ENCODE measurements around the gene VAPB.
"Not testable (repeated sequence)": the region's sequence is repeated elsewhere in the genome, so short reads cannot be mapped to it uniquely, and the experiment has no call there.

VAPB gene, protein sequence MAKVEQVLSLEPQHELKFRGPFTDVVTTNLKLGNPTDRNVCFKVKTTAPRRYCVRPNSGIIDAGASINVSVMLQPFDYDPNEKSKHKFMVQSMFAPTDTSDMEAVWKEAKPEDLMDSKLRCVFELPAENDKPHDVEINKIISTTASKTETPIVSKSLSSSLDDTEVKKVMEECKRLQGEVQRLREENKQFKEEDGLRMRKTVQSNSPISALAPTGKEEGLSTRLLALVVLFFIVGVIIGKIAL

GRCh38 chr20:58388882-58389323 is at the start of gene VAPB:
VAPB (plus strand) TSS chr20:58389229; CDS start chr20:58389460, 231 bp downstream.
- DNase-seq, result peak; percentile 55 to 98 (median 92)

DNA sequence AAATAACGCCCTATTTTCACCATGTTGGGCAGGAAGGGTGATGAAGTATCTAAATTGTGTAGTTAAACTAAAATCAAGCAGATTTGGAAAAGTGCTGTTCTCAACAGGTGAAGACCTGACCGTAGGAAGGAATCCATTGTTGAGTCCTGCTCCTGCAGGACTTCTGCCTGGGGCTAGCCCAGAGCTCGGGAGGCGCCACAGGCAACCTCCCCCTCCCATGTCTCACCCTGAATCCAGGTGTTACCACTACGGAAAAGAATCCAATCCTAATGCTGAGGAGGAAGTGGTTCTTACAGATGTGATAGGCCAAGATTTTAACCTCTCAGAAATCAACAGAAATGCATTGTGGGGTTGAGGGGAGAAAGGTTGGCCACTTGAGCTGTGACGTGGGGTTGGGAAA is 49.3 kb upstream of the VAPB start:
- no peak for DNase-seq

GRCh38 chr20:58340151-58340550 is 48.9 kb upstream of the VAPB start:
- DNase-seq, result no peak

GRCh38 chr20:58340853-58341252 is 48.2 kb upstream of the VAPB start:
- DNase-seq, result no peak

- no peak for DNase-seq
Observed at GRCh38 chr20:58342104-58342945, 46.7 kb upstream of the VAPB start.

DNA sequence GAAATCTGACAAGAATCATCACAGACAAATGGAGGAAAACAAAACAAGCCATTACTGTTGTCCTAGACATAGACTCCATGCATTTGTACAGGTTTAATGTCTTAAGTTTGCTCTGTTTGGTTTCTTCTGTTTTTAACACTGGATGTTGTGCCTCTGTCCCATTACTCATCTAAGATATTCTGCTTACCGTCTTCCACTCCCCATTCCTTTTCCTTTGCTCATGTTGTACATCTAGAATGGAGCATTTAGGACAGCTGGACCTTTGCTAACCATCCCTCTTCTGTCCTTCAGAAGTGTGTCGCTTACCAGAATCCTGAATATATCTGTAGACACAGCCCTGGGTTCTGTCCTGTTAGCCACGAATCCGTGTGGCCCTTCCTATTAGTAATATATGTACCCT is 44.3 kb upstream of the VAPB start:
- no peak for DNase-seq

DNA sequence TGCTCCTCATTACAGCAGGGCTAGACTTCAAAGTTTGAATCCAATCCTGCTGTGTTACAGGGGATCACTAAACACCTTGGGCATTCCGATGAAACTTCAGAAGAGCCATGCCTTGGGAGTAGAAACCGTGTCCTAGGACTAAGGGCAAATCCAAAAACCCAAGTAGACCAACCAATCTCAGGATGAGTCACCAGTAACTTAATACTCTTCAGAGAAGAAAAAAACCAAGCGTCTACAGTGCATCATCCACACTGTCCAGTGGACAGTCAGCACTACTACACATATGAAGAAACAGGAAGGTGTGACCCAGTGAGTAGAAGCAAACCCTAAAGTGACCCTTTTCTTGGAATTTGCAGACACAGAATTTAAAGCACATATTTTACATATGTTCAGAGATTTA is 39.5 kb upstream of the VAPB start:
- no peak for DNase-seq

- no peak for DNase-seq
Observed at GRCh38 chr20:58352468-58352867, 36.6 kb upstream of the VAPB start.

- DNase-seq, result no peak
Observed at GRCh38 chr20:58359441-58359840, 29.6 kb upstream of the VAPB start.

- DNase-seq, result no peak
Observed at GRCh38 chr20:58360936-58361335, 28.1 kb upstream of the VAPB start.

- DNase-seq, result no peak
Observed at GRCh38 chr20:58361481-58362205, 27.4 kb upstream of the VAPB start.

DNA sequence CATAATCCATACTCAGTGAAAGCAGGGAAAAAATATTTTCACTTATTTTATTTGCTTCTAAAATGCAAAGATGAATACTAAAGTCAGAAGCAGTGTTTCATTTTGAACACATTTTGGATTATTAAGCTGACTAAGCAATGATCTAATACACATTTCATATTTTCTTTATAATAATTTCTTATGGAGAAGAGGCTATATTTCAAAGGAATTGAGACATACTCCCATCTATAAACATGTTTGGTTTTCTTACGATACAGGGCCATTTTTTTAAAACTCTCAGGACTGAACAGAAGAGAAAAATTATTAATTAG is 26.9 kb upstream of the VAPB start:
- no peak for DNase-seq

DNA sequence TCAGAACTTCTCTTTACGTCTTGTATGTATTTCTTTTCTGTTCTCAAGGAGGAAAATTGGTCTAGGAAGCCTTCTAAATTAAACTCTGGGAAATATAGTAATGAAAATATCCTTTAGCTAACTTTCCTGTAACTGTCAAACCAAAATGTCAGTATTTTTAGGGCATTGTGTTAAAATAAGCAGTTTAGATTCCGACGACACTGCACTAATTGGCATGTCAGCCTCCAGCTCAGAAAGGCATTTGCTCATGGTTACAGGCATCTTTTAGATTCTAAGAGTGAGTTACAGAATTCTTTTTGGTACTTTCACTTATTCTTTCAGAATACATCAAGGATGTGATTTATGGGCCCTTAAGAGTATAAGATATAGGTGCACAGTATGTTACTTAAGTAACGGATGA is 26.1 kb upstream of the VAPB start:
- DNase-seq, result no peak

GRCh38 chr20:58366866-58367265 is 22.2 kb upstream of the VAPB start:
- DNase-seq, result no peak

- no peak for DNase-seq
Observed at GRCh38 chr20:58372806-58373205, 16.2 kb upstream of the VAPB start.

DNA sequence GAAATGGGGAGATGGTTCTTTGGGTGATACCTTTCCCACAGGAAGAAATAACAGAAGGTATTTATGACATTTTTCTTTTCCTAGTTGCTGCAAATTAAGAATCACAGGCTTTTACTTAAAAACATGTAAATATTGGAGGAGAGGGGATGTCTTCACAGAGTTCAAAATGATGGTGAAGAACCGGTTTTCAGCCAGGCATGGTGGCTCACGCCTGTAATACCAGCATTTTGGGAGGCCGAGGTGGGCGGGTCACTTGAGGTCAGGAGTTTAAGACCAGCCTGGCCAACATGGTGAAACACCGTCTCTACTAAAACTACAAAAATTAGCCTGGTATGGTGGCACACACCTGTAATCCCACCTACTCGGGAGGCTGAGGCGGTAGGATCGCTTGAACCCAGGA is 15.7 kb upstream of the VAPB start:
- DNase-seq, result not testable (repeated sequence)

DNA sequence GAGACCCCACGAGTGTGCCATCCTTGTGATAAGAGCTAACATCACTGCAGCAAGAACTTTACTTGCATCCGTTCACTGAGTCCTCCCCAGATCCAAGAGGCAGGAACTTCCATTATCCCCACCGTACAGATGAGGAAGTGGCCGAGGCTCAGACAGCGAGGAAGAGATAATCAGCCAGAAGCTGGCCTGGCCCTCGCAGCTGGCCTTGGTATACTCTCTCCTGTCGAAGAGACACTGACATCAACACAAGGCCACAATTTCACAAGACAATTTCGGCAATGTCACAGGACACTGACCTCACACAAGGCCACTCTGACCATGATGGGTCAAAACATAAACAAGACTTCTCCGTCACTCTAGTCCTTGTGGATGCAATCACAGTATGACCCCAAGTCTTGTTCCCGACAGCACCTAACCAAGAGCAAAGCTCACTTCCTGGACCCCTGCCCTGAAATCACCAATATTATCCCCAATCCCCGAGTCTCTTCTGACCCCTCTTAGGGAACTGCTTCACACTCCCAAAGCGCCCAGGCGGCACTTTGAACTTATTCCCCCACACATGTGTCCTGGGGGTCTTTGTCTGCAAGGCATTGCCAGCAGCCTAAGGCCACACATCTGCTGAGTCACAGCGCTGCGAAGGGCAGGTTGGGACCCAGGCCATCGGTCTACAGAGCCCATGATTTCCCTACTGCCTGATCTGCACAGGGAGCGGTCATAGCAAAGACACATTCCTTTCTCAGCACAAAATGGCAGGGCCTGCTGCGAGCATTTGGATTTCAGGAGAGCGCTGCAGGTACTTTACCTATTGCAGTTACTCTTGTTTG is 14.8 kb upstream of the VAPB start:
- no peak for DNase-seq

DNA sequence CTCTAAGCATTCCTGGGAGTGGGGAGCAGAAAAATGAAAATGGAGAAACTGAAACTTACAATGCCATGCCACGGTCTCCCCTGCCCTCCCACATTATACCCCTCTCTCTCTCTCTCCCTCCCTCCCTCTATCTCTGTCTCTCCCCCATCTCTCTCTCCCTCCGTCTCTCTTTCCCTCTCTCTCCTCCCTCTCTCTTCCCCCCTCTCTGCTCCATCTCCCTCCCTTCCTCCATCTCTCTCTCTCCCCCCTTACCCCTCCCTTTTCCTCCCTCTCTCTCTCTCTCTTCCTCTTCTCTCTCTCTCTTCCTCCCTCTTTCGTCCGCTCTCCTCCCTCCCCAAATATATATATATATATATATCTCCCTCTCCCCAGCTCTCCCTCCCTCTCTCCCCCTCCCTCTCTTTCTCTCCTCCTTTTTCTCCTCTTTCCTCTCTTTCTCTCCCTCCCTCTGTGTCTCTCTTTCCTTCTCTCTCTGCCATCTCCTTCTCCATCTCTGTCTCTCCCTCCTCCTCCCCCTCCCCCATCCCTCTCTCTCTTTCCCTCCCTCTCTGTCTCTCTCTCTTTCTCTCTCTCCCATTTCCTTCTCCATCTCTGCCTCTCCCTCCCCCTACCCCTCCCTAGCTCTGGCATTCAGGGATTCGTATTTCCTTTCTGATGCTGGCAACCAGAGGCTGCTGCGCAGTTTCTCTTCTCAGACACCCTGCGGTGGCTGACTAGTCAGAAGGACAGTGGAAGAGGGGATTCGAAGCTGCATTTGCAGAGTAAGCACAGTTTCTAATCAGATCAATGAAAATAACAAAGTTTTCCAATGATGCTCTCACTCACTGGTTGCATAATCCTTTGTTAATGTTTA is 13.9 kb upstream of the VAPB start:
- DNase-seq, result peak in 1 of 56 donors; percentile 14

- no peak for DNase-seq
Observed at GRCh38 chr20:58375759-58376352, 13.2 kb upstream of the VAPB start.

DNA sequence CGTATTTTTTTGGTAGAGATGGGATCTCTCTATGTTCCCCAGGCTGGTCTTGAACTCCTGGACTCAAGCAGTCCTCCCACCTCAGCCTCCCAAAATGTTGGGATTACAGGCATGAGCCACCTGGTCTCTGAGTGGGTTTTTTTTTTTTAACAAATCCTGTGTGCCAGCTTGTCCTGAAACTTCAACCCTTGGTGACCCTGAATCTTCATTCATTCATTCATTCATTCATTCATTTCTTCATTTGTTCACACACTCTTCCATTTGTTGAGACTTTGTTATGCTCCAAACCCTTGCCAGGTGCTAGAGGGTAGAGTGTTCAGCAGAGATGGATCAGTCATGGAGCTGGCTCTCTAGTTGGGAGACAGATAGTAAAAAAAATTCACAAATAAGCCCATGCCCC is 12.0 kb upstream of the VAPB start:
- no peak for DNase-seq

Measured in amygdala (tissue), 56 donors.